Liver (tissue), 9 donors: ENCODE measurements around the gene NELFCD. TPM values are rescaled to one million over a fixed set of nuclear protein-coding genes. Genes with fewer than 3 reads are reported as not detected.

Experiments used
- DNase-seq: peaks from one replicate; pipeline ENCODE4 v3.0.0-alpha.2; 2017; ENCODE audit warnings: low spot score
- H3K27ac ChIP-seq, 2 donors: one replicate each; pipeline ENCODE4 v1.7.0; 2013; ENCODE audit warnings: inconsistent platforms in 2 of 2, low read length in 2 of 2, control low read depth in 1 of 2, low read depth in 1 of 2, mild to moderate bottlenecking in 1 of 2
- H3K27me3 ChIP-seq, 4 donors: one replicate each; pipeline versions ENCODE4 v1.6.1 to v1.7.0; 2013; ENCODE audit warnings: low read length in 3 of 4, inconsistent platforms in 1 of 4, mild to moderate bottlenecking in 1 of 4, moderate library complexity in 1 of 4; ENCODE audit not compliant: control insufficient read depth in 4 of 4, insufficient read depth in 4 of 4
- H3K36me3 ChIP-seq, 4 donors: one replicate each; pipeline versions ENCODE4 v1.6.1 to v1.7.0; 2013; ENCODE audit warnings: low read length in 3 of 4, mild to moderate bottlenecking in 3 of 4, low read depth in 1 of 4, moderate library complexity in 1 of 4; ENCODE audit not compliant: control insufficient read depth in 4 of 4, insufficient read depth in 3 of 4
- H3K4me1 ChIP-seq, 4 donors: one replicate each; pipeline versions ENCODE4 v1.6.1 to v1.7.0; 2013; ENCODE audit warnings: low read length in 3 of 4, mild to moderate bottlenecking in 3 of 4, moderate library complexity in 1 of 4; ENCODE audit not compliant: control insufficient read depth in 4 of 4, insufficient read depth in 4 of 4
- H3K4me3 ChIP-seq, 3 donors: one replicate each; pipeline versions ENCODE4 v1.6.1 to v1.7.0; 2013; ENCODE audit warnings: low read length in 3 of 3, control low read depth in 1 of 3, low read depth in 1 of 3, mild to moderate bottlenecking in 1 of 3
- H3K9ac ChIP-seq, 2 donors: one replicate each; pipeline ENCODE4 v1.7.0; 2013; ENCODE audit warnings: low read length in 2 of 2, mild to moderate bottlenecking in 2 of 2, moderate library complexity in 2 of 2, control low read depth in 1 of 2, low read depth in 1 of 2
- H3K9me3 ChIP-seq, 4 donors: one replicate each; pipeline versions ENCODE4 v1.6.1 to v1.7.0; 2013; ENCODE audit warnings: low read length in 3 of 4; ENCODE audit not compliant: control insufficient read depth in 4 of 4
- EGR1 ChIP-seq, 2 donors: IDR thresholded peaks; 2 replicates each; pipeline ENCODE4 v1.6.1; 2016 to 2018; ENCODE audit warnings: antibody characterized with exemption in 2 of 2, low read depth in 2 of 2
- FOXA1 ChIP-seq: IDR thresholded peaks from 2 replicates; pipeline ENCODE4 v1.6.1; 2016; ENCODE audit warnings: antibody characterized with exemption
- FOXA2 ChIP-seq: IDR thresholded peaks from 2 replicates; pipeline ENCODE4 v1.6.1; 2016; ENCODE audit warnings: antibody characterized with exemption
- GABPA ChIP-seq, 2 donors: IDR thresholded peaks in 1 of 2; conservative IDR thresholded peaks in 1 of 2; 2 replicates each; pipeline ENCODE4 v1.6.1; 2016; ENCODE audit warnings: antibody characterized with exemption in 2 of 2, mild to moderate bottlenecking in 1 of 2, moderate library complexity in 1 of 2
- JUND ChIP-seq, 2 donors: IDR thresholded peaks; 2 replicates each; pipeline ENCODE4 v1.6.1; 2016; ENCODE audit warnings: antibody characterized with exemption in 2 of 2
- NR2F2 ChIP-seq: IDR thresholded peaks from 2 replicates; pipeline ENCODE4 v1.6.1; 2016; ENCODE audit warnings: antibody characterized with exemption
- TAF1 ChIP-seq: conservative IDR thresholded peaks from 2 replicates; pipeline ENCODE4 v1.6.1; 2016; ENCODE audit warnings: antibody characterized with exemption, mild to moderate bottlenecking
- WGBS: extraction: QIAGEN DNeasy Blood & Tissue Kit; methylation state at CpG from one replicate; pipeline ENCODE4 v1.1.7; 2013; 5-methylcytosine and 5-hydroxymethylcytosine counted together
- polyA plus RNA-seq, 2 donors: library from polyadenylated mRNA; stranded (reverse) in 1 of 2; unstranded in 1 of 2; fragments of 200-250 nt in 1 of 2; fragments of >200 nt in 1 of 2; fragmentation: Nextera tagmentation in 1 of 2; extraction: Ambion mirVana in 1 of 2; gene quantifications; one replicate each; pipeline versions ENCODE4 v1.2.1 to v1.2.3, GENCODE V29; 2013 to 2015
- total RNA-seq, 2 donors: library from RNA; depleted of rRNA; stranded (reverse); fragments of >200 nt; gene quantifications; one replicate each; pipeline ENCODE4 v1.2.3, GENCODE V29; 2014
- TF ChIP-seq, protein P1 (sequence below): IDR thresholded peaks from 2 replicates; pipeline ENCODE4 v1.6.1; 2016; ENCODE audit warnings: antibody characterized with exemption
- TF ChIP-seq, protein P2 (sequence below): fragments of 150-350 bp; IDR thresholded peaks from 2 replicates; pipeline ENCODE4 v1.5.1; 2017; ENCODE audit warnings: improper control_type of control experiment, low read depth, low read length; ENCODE audit not compliant: missing input control
- TF ChIP-seq, protein P3 (sequence below): IDR thresholded peaks from 2 replicates; pipeline ENCODE4 v1.6.1; 2016; ENCODE audit warnings: antibody characterized with exemption
- donor health status: healthy.
- donor health status: healthy.
- donor health status: healthy.
- donor health status: healthy.
- donor health status: healthy.

The NELFCD gene
- total and polyA plus RNA-seq, 4 donors = 28.1 to 39.8 (median 37.0) TPM

DNA sequence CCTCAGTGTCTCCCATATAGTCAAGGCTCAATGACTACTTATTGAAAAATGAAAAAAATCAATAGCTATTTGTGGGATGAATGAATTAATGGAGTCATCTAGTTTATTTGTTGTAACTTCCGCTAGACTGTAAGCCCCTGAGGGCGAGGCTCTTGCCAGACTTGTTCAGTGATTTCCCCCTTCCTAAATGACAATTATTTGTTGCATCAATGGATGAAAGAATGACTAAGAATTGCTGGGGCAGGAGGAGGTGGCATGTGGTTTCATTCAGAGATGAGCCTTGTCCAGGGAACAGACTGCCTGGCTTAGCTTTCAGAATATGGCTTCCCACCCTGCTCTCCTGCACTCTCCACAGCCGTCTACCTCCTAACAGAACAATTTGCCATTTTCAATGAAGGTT, 62.6 kb downstream of the NELFCD start:
- no peak overlapping the region for H3K27ac ChIP-seq

DNA sequence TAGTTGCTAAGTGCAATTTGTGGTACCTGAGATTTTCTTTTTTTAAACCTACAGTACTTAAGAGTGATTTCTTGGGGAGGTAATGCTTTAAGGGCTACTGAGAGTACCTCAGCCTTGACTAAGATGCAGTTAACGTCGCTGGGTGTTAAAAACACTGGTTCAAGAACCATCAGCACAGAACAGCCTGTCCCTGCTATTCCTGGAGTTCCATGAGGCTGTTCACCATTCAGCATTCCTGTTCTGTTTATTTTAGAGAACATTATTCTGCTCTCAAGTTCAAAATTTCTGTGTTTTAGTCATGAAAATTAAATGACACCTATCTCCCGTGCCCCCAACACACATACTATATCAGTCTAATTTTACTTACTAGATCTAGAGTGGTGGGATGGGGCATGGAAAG, 63.2 kb downstream of the NELFCD start:
- WGBS = 96% methylated on average over 3 of the region's 3 CpGs
- Histone ChIP-seq H3K9ac (no peak overlapping the region), H3K36me3 (no peaks in the 10 kb centered on the region), H3K9me3 (no peaks in the 10 kb centered on the region), H3K4me3 (no peak overlapping the region), H3K4me1 (peaks cover 6 to 26% (median 21%) of the 10 kb centered on the region in 4 donors), H3K27me3 (no peaks in the 10 kb centered on the region), H3K27ac (no peak overlapping the region)
- TF ChIP-seq TAF1 = no peak
- no peak for TF ChIP-seq JUND (IDR thresholded peaks at IDR 0.05)
- no peak for TF ChIP-seq NR2F2
- TF ChIP-seq, protein P1, sequence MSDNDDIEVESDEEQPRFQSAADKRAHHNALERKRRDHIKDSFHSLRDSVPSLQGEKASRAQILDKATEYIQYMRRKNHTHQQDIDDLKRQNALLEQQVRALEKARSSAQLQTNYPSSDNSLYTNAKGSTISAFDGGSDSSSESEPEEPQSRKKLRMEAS = no peak
- no peak for TF ChIP-seq EGR1 (IDR thresholded peaks at IDR 0.05; ENCODE audit: low read depth in 2 of 2)
- TF ChIP-seq FOXA2 = no peak
- DNase-seq = no peak

More for the DNA sequence above, 62.6 kb downstream of the NELFCD start:
- H3K9ac ChIP-seq = no peak overlapping the region
- H3K4me1 ChIP-seq = peaks cover 6 to 26% (median 21%) of the 10 kb centered on the region in 4 donors
- H3K27me3 ChIP-seq = no peaks in the 10 kb centered on the region
- H3K36me3 ChIP-seq = no peaks in the 10 kb centered on the region
- no peak overlapping the region for H3K4me3 ChIP-seq
- no peaks in the 10 kb centered on the region for H3K9me3 ChIP-seq
- DNase-seq = no peak
- TF ChIP-seq, protein P2, sequence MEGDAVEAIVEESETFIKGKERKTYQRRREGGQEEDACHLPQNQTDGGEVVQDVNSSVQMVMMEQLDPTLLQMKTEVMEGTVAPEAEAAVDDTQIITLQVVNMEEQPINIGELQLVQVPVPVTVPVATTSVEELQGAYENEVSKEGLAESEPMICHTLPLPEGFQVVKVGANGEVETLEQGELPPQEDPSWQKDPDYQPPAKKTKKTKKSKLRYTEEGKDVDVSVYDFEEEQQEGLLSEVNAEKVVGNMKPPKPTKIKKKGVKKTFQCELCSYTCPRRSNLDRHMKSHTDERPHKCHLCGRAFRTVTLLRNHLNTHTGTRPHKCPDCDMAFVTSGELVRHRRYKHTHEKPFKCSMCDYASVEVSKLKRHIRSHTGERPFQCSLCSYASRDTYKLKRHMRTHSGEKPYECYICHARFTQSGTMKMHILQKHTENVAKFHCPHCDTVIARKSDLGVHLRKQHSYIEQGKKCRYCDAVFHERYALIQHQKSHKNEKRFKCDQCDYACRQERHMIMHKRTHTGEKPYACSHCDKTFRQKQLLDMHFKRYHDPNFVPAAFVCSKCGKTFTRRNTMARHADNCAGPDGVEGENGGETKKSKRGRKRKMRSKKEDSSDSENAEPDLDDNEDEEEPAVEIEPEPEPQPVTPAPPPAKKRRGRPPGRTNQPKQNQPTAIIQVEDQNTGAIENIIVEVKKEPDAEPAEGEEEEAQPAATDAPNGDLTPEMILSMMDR = no peak
- TF ChIP-seq JUND (IDR thresholded peaks at IDR 0.05) = no peak
- TF ChIP-seq FOXA1 = no peak
- TF ChIP-seq EGR1 (IDR thresholded peaks at IDR 0.05; ENCODE audit: low read depth in 2 of 2) = no peak
- no peak for TF ChIP-seq GABPA (IDR thresholded peaks at IDR 0.05 in 1 of 2, conservative IDR thresholded peaks at IDR 0.05 in 1 of 2)
- TF ChIP-seq NR2F2 = no peak
- TF ChIP-seq, protein P3, sequence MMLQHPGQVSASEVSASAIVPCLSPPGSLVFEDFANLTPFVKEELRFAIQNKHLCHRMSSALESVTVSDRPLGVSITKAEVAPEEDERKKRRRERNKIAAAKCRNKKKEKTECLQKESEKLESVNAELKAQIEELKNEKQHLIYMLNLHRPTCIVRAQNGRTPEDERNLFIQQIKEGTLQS = no peak
- TF ChIP-seq, protein P1 = no peak
- no peak for TF ChIP-seq TAF1
- WGBS = 89% methylated on average over 3 of the region's 3 CpGs

Other genes starting within 250 kb of the NELFCD start
- under 1 TPM; 0.08 to 0.42 TPM for gene GNAS-AS1, start 130.4 kb upstream of the NELFCD start, total RNA-seq
- gene GNAS-AS1, start 130.4 kb upstream of the NELFCD start, polyA plus RNA-seq = under 1 TPM in 1 of 2 donors, not detected in 1; 0.09 TPM
- 100 to 1,000 TPM; 234 to 360 TPM for gene GNAS, start 128.5 kb upstream of the NELFCD start, total RNA-seq
- gene GNAS, start 128.5 kb upstream of the NELFCD start, polyA plus RNA-seq = 100 to 1,000 TPM; 115 to 321 TPM
- 100 to 1,000 TPM; 146 to 233 TPM for gene CTSZ, start 26.0 kb downstream of the NELFCD start, total RNA-seq
- 100 to 1,000 TPM in 1 of 2 donors, 10 to 100 TPM in 1; 11.8 to 229 TPM for gene CTSZ, start 26.0 kb downstream of the NELFCD start, polyA plus RNA-seq
- 10 to 100 TPM in 1 of 2 donors, under 1 TPM in 1; 0.17 to 59.5 TPM for gene TUBB1, start 38.2 kb downstream of the NELFCD start, total RNA-seq
- under 1 TPM; 0.20 to 0.28 TPM for gene TUBB1, start 38.2 kb downstream of the NELFCD start, polyA plus RNA-seq
- gene ATP5F1E, start 51.1 kb downstream of the NELFCD start, total RNA-seq = 10 to 100 TPM; 11.7 to 16.6 TPM
- 100 to 1,000 TPM in 1 of 2 donors, 10 to 100 TPM in 1; 38.8 to 148 TPM for gene ATP5F1E, start 51.1 kb downstream of the NELFCD start, polyA plus RNA-seq
- gene PRELID3B, start 61.5 kb downstream of the NELFCD start, total RNA-seq = 10 to 100 TPM; 32.0 to 38.1 TPM
- 10 to 100 TPM; 18.2 to 18.6 TPM for gene PRELID3B, start 61.5 kb downstream of the NELFCD start, polyA plus RNA-seq
- under 1 TPM; 0.09 to 0.75 TPM for gene ZNF831, start 182.6 kb downstream of the NELFCD start, total RNA-seq
- gene ZNF831, start 182.6 kb downstream of the NELFCD start, polyA plus RNA-seq = under 1 TPM; 0.06 to 0.17 TPM